NCI-H128 (cell line): ENCODE measurements around the gene DDX54.

Source experiments
- DNase-seq: peaks from one replicate; lab custom pipeline; 2025; ENCODE audit not compliant: unreplicated experiment; lab: John Stamatoyannopoulos, UW

Gene DDX54

DNA sequence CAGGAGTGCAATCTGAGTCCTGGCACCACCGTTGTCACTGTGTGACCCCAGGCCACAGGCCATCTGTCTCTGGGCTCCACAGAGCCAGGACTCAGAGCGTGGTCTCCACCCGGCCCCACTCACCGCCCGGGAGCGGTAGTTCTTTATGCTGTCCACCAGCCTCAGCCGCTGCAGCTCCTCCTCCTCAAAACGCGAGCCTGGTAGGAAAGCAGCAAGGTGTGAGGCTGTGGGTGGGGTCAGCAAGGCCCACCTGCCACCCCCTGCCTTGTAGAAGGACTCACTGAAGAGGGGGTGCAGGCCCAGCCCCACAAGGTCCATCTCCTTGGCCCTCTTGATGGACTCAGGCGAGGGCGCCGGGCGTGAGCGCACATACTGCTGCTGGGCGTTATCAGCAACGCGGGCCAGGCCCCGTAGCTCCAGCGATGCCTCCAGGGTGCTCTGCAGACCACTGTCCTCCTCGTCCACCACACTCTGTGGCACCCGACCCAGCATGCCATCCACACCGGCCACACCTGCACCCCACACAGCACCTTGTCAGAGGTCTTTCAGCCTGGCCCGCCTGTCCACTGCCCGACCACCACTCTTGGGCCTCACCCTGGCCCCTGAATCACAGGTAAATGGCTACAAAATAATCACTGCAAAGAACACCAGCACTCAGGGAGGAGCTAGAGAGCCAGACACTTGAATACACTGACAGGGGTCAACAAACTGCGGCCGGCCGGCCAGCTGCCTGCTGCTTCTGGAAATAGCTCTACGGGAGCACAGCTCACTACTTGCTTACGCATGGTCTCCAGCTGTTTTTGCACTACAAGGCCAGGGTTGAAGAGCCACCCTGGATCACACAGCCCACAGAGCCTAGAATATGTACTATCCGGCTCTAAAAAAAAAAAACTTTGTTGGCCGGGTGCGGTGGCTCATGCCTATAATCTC lies 19.5 kb downstream of the DDX54 start:
- no peak for DNase-seq

DNA sequence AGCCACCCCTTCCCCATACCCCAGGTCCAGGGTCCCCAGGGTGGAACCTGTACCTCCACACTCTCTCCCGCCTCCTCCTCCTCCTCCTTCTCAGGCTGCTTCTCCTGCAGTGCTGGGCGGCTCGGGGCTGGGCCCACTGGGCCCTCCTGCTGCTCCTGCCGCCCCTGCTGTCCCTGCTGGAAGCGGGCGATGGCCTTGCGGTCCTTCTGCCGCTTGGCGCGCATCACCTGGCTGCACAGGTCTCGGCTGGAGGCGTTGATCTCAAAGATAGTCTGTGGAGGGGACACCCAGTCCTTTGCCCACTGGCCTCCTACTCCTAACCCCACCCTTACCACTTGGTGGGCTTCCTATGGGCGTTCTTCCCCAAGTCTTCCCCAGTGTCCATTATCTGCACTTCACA lies 21.3 kb downstream of the DDX54 start:
- DNase-seq: no peak

DNA sequence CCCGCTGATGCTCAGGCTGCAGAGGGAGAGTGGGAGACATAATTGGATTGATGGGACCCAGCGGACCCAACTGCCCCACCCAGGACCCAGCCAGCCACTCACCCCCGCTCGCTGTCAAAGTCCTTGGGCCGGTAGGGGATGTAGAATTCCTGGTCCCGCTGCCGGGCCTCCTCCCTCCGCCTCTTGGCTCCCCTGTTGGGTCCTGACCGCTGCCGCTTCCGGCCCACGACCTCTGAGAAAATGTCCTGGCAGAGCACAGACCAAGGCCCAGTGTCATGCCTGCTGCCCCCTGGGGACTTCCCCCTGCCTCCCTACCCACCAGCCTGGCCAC lies 22.3 kb downstream of the DDX54 start:
- DNase-seq: no peak

DNA sequence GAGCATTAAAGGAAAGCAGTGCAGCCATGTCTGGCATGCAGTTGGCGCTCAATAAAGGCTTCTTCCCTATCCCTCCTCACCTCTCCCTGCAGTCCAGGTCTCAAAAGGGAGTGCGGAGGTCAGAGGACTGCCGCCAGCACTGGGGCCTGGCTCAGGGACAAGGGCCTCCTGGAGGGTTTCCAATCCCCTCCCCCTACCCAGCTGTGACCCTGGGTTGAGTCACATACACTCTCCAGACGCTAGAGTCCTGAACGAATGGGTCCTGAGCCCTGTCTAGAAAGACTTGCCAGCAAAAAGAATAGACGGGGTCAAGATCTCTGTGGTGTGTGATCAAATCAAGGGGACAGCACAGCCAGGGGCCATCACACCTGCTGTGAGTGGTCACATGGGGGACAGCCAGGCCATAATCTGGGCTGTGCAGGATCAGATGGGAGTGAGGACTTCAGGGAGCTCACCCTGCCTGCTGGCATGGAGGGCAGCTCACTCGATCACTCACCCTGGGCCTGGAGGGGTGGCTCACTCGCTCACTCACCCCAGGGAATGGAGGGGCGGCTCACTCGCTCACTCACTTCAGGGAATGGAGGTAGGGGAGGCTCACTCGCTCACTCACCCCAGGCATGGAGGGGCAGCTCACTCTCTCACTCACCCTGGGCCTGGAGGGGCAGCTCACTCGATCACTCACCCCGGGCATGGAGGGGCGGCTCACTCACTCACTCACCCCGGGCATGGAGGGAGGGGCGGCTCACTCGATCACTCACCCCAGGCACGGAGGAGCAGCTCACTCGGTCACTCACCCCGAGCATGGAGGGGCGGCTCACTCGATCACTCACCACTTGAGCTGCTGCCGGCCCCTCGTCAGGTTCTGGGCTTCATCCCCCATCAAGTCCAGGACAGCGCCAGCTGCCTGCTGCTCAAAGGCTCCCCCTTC lies 22.9 kb downstream of the DDX54 start:
- DNase-seq: no peak

DNA sequence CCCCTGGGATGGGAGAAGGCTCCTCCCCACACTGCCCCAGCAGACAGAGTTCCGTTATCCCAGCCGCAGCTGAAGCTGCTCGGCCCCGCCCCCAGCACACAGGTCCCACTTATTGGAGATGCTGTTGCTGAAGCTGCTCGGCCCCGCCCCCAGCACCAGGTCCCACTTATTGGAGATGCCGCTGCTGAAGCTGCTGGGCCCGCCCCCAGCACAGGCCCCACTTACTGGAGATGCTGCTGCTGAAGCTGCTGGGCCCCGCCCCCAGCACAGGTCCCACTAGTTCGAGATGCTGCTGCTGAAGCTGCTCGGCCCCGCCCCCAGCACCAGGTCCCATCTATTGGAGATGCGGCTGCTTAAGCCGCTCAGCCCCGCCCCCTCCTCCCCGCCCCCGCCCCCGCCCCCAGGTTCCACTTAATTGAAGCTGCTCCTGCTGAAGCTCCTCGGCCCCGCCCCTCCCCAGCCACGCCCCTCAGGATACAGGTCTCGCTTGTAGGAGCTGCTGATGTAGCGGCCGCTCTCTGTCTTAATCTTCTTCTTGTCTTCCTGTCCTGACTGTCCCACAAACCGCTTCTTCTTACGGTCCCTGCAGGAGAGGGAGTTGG lies 23.8 kb downstream of the DDX54 start:
- peak; percentile 58 for DNase-seq

DNA sequence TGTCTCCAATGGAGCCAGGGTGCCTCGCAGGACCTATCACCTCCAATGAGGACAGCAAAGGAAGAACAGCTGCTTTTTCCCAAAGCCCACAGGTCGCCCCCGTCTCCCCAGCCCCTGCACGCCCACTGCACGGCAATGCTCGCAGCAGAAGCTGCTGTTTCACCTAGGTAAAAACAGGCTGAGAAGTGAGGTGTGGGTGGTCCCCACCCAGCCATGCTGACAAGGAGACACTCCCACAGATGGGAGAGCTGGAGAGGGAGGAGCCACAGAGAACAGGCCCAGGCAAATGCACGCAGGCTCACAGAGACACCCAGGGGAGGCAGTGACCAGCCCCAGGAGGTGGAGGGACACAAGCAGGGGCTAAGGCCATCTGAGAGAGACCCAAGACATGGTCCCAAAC lies 25.3 kb downstream of the DDX54 start:
- DNase-seq: no peak

DNA sequence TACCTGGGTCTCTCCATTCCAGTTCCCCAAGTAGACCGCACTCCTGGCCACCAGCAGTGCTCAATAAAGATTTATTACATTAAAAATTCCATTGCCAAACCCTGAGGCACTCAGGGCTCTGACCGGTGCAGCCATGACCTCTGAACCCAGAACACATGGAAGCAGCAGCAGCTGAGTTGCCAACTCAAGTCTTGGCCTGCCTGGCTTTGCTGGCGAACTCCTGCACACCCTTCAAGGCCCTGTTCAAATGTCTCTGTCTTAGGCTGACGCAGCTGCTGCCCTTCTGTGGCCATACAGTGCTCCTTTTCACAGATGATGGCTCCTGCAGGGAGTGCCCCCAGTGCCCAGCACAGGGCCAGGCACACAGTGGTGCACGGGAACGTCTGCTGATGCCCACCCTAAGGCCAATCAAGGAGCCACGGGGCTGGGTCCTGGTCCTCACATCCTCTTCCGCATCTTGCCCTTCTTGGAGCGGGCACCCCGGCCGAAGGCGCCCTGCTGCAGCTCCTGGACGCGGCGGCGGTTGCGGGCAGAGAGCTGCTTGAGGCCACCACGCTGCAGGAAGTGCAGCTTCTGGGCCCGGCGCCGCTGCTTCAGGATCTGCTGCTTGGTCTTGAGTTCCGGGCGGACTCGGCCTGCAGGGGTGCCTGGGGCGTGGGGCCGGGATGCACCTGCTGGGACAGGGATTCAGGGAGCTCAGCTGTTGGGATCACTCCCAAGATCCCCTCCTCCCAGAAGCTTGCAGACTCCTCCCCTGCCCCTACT lies 26.7 kb downstream of the DDX54 start:
- no peak for DNase-seq

DNA sequence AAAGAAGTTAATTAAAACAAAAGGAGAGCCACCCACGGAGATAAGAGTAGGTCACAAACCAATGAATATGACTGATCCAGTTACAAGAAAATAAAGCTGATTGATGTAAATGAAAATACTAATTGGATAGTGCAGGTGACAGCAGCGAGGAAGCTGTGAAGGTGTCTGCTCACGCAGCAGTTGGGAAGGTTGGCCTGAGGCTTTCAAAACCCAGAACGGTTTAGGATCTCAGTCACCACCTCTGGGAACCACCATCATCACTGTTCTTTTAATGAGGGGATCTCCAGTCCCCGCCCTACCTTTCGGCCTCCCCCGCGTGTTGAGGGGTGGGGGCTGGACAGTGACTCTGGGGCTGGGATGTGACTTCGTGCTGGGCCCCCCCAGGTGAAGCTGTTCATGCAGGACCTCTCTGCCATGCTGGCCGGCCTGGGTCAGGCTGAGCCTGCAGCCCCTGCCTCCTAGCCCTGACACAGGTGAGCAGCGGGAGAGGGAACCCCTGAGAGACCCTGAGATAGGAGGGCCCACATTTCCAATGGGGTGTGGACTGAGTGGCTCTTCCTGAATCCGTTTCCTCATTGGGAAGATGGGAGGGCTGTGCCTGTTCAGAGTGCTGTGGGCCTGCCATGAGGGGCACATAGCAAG lies 27.9 kb downstream of the DDX54 start:
- no peak for DNase-seq

DNA sequence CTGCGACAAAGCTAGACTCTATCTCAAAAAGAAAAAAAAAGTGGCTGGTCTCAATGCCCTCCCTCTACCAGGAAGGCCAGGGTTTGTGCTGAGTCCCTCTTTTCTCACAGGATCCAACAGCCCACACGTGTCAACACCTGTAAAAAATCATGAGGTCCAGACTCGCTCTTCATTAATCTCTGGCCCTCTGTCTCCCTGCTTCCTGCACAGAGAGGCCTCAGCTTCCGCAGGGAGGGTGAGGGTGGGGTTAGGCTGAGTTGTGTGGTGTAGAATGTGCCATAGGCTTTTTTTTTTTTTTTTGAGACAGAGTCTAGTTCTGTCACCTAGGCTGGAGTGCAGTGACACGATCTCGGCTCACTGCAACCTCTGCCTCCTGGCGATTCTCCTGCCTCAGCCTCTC lies 29.6 kb downstream of the DDX54 start:
- no peak for DNase-seq

DNA sequence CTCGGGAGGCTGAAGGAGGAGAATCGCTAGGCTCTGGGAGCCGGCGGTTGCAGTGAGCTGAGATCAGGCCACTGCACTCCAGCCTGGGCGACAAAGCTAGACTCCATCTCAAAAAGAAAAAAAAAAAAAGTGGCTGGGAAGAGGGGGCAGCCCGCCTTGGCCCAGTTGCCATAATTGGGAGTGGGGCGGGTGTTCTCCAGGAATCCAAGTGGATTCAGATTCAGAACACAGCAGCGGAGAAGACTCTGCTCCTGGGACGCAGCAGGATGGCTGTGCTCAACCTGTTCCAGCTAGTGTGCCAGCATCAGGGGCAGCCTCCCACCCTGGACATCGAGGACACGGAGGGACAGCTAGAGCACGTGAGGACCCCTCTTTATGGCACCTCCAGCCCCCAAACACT lies 30.2 kb downstream of the DDX54 start:
- DNase-seq: no peak

DNA sequence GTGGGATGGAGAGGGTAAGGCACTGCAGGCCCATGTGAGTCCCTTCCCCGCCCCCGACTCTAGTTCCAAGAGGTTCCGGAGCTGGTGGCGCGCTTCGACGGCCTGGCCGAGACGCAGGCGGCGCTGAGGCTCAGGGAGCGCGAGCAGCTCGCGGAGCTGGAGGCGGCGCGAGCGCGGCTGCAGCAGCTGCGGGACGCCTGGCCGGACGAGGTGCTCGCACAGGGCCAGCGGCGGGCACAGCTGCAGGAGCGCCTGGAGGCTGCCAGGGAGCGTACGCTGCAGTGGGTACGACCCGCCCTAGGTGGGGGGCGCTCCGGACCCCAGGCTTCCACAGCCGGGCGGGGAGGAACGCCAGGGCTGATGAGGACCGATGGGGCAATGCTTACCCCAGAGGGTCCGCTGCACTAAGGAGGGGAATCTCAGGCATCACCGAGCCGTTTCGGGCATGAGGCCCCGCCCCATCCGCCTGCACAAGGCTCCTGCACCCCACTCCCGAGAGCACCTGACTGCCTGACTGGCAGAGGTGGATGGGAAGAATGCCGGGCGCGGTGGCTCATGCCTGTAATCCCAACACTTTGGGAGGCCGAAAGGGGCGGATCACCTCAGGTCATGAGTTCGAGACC lies 30.8 kb downstream of the DDX54 start:
- DNase-seq: no peak

DNA sequence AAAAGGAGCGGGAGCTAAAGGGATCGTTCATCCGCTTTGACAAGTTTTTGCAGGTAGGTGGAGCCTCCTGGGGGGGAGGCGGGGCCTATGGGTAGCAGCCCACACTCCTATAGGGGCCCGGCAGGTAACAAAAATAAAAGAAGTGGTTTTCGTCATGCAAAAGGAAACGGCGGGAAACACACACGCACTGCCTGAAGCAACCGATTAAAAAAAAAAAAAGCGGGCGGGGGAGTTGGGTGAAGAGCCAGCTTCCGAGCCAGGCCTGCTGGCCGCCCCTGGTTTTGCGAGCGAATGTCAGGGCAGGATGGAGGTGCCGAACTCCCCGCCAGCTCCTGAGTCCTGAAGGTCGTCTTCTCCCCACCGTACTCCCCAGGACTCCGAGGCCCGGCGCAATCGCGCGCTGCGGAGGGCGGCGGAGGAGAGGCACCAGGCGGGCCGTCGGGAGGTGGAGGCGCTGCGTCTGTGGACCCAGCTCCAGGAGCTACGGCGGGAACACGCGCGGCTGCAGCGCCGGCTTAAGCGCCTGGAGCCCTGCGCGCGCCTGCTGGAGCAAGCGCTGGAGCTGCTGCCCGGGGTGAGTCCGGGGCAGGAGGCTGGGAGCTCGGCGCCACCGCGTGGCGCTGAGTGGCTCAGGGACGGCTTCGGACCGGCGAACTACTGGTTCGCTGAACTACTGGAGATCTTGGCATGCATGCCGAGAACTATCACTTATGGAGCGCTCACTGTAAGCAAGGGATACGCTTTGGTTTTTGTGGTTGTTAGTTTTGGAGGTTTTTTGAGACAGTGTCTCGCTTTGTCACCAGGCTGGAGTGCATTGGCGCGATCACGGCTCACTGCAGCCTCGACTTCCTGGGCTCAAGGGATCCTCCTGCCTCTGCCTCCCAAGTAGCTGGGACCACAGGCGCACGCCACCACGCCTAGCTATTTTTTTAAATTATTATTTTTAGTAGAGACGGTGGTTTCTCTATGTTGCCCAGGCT lies 32.2 kb downstream of the DDX54 start:
- peak; percentile 46 for DNase-seq

DNA sequence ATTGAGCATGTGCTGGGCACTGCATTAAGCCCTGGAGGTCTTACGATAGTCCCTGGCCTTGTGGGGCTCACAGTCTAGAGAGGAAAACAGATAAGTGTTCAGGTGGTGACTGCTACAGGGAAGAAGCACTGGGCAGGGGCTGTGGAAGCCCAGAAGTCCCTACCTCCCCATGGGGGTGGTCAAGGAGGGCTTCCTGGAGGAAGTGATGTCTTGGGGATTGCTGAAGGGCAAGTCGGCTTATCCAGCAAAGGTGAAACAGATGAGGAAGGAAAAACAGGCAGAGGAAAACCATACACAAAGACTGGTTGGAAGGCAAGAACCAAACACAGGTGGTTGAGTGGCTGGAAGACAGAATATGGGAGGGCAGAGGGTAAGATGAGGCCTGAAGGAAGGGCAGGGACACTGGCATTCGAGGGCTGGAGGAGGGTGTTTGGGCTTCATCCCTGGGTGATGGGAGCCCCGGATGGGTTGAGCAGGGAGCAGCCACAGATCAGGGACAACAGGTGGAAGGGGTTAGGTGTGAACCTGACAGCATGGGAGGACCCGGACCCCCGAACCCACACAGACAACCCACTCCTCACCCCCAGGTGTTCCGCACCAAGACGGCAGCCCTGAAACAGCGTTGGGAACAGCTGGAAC lies 33.0 kb downstream of the DDX54 start:
- no peak for DNase-seq

DNA sequence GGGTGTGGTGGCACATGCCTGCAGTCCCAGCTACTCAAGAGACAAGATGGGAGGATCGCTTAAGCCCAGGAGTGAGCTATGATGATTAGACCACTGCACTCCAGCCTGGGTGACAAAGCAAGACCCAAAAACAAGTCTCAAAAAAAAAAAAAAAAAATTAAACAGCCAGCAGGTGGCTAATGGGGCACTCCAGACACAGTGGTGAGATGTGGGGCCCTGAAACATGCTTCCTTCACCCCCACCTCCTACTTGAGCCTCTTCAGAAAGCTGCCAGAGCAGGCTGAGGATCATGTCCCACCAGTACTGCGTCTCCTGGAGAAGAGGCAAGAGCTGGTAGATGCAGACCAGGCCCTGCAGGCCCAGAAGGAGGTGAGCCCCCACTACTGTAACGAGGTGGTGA lies 33.6 kb downstream of the DDX54 start:
- DNase-seq: no peak

DNA sequence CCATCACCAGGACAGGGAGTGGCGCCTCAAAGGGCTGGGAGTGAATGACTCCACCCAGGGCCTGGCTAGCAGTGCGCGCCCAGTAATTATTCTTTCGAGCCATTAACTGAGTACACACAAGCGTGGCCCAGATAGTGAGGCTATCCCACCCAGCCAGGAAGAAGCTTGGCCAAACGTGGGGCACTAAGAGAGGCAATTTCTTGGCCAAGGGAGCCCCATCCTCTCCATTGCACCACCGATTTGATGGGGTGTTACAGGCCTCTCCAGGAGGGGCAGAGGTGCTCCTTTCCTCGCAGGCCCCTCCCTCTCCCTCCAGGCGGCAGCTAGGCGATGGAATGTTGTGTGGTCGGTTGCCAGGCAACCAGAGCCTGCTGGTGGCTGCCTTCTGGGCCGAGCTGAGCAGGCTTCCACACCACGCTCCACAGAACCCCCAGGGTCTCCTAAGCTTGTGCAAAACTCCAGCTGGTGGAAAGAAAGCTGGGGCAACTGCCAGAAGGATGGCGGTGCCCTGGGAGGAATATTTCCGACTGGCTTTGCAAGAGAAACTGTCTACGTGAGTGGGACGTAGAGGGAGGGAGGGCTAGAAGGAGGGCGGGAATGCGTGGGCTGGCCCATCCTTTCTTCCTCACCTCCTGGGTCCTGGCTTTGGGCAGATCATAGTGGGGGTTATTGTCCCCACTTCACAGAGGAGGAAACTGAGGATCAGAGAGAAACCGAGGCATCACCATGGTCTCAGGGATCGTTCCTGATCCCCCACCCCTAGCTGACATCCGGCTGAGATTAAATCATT lies 35.7 kb downstream of the DDX54 start, which contains the start of gene CFAP73:
Gene CFAP73 (plus strand): TSS at position 364 of the 790 bp plus-strand sequence. CDS start 134 bp downstream, at position 498.
- no peak for DNase-seq

DNA sequence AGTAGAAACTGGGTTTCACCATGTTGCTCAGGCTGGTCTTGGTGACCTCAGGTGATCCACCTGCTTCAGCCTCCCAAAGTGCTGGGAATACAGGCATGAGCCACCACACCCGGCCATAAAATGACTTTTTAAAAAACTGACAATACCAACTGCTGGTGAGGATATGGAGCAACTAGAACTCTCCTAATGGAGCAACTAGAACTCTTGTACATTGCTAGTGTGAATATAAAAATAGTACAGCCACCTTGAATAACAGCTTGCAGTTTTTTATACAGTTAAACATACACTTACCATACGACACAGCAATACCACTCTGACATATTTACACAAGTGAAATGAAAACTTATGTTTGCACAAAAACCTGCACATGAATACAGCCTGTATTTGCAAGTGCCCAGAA lies 38.3 kb downstream of the DDX54 start:
- DNase-seq: no peak
